Sigmoid colon (tissue), 4 donors: ENCODE measurements around the gene OXSR1.

ENCODE experiments used
- CTCF ChIP-seq, 4 experiments: fragments of 450-650 bp in 3 of 4; fragments of 200-600 bp in 1 of 4; IDR thresholded peaks; one replicate each; pipeline ENCODE4 v1.5.1; 2016 to 2019; ENCODE audit warnings: antibody characterized with exemption in 4 of 4, mild to moderate bottlenecking in 3 of 4, moderate library complexity in 2 of 4
- EP300 ChIP-seq, 4 donors: sonication (generic); formaldehyde crosslinking; IDR thresholded peaks; one replicate each; pipeline ENCODE4 v1.6.1; 2017; ENCODE audit warnings: antibody characterized with exemption in 4 of 4
- POLR2A ChIP-seq, 2 donors: fragments of 450-650 bp; IDR thresholded peaks; one replicate each; pipeline ENCODE4 v1.6.1; 2016; ENCODE audit warnings: antibody characterized with exemption in 2 of 2, mild to moderate bottlenecking in 2 of 2, moderate library complexity in 2 of 2
- POLR2AphosphoS5 ChIP-seq, 4 donors: sonication (generic); formaldehyde crosslinking; IDR thresholded peaks; one replicate each; pipeline ENCODE4 v1.6.1; 2017; ENCODE audit warnings: antibody characterized with exemption in 4 of 4

GRCh38 chr3:38264353-38264771 is 99.0 kb downstream of the OXSR1 start:
- TF ChIP-seq CTCF (IDR thresholded peaks at IDR 0.05): no peak
- no peak for TF ChIP-seq EP300 (IDR thresholded peaks at IDR 0.05)
- no peak for TF ChIP-seq POLR2A (IDR thresholded peaks at IDR 0.05)
- no peak for TF ChIP-seq POLR2AphosphoS5 (IDR thresholded peaks at IDR 0.05)
